ENCODE data around the gene MAG. TPM values are rescaled to one million over a fixed set of nuclear protein-coding genes. Genes with fewer than 3 reads are reported as not detected.

Gene MAG
- total and polyA plus RNA-seq, 2 of the 8 experiments (the other 6 are each of a cell fraction or from before 2014, with no cell fraction given), result 0.20 to 1.3 TPM

- no peak for DNase-seq (ENCODE audit: low read depth in 1 of 2, low spot score in 2 of 2)
- no peak overlapping the region for H3K27ac ChIP-seq (ENCODE audit: low read depth, low read length)
- CTCF ChIA-PET (ENCODE audit: partially characterized antibody), result interaction anchor here (1.1 to 1.4 kb wide), 2 partner anchors 16 to 20 kb away, joined by 4 read pairs; no protein-coding TSS in a partner anchor
These were observed 1.8 kb downstream of the MAG start for GRCh38 chr19:35293808-35294207.

More at GRCh38 chr19:35293808-35294207, 1.8 kb downstream of the MAG start:
- Histone ChIP-seq H3K23me2 (ENCODE audit: low read depth, low read length) (peaks cover 23% of the 10 kb centered on the region; the same call in 1 of the 2 replicates), H2BK120ac (replicated peaks; ENCODE audit: low read depth, low read length) (no peak overlapping the region), H3K4me1 (replicated peaks in 1 of 4; ENCODE audit: control insufficient read depth in 3 of 4, insufficient read depth in 4 of 4, low read length in 3 of 4) (peaks cover 0 to 24% (median 10%) of the 10 kb centered on the region in 4 experiments; a peak in 6 of 7 replicates), H3K14ac (ENCODE audit: insufficient read length) (no peak overlapping the region), H3K23ac (ENCODE audit: insufficient read length) (no peak overlapping the region), H3K36me3 (ENCODE audit: control insufficient read depth in 2 of 4, insufficient read depth in 4 of 4, low read length in 3 of 4) (no peaks in the 10 kb centered on the region; a peak in 1 of 8 replicates), H3K4me3 (ENCODE audit: extremely low read depth in 1 of 4, insufficient read depth in 2 of 4, low read depth in 3 of 4, low read length in 4 of 4) (no peak overlapping the region), H4K20me1 (replicated peaks in 1 of 2; ENCODE audit: control insufficient read depth in 1 of 2, insufficient read depth in 2 of 2, low read length in 2 of 2) (peaks cover 0 to 19% of the 10 kb centered on the region in 2 experiments), H2BK15ac (ENCODE audit: low read length) (no peak overlapping the region), H3K9ac (replicated peaks in 1 of 4; ENCODE audit: extremely low read depth in 1 of 4, low read depth in 3 of 4, low read length in 3 of 4) (no peak overlapping the region), H3K9me3 (ENCODE audit: insufficient read depth in 2 of 2, low read depth in 1 of 2, low read length in 1 of 2) (no peaks in the 10 kb centered on the region; a peak in 1 of 4 replicates), H3K56ac (replicated peaks; ENCODE audit: insufficient read length, low read depth, low read length) (no peak overlapping the region), H3K79me1 (ENCODE audit: low read depth, low read length) (peaks cover 2% of the 10 kb centered on the region; the same call in 1 of the 2 replicates), H2BK5ac (ENCODE audit: low read depth, low read length) (no peak overlapping the region), H4K5ac (ENCODE audit: insufficient read length, low read depth, low read length) (no peak overlapping the region), H2AFZ (ENCODE audit: low read length) (no peak overlapping the region), H3K4me2 (ENCODE audit: insufficient read depth in 1 of 2, low read depth in 2 of 2, low read length in 2 of 2) (no peak overlapping the region), H3K18ac (ENCODE audit: extremely low read depth, low read length) (no peak overlapping the region), H2BK12ac (ENCODE audit: low read depth, low read length) (peak overlapping the region; percentile 52; the same call in 1 of the 2 replicates), H2AK5ac (ENCODE audit: low read depth, low read length) (no peak overlapping the region), H2BK20ac (ENCODE audit: low read length) (0 out of 2 replicates have a peak overlapping the region, but pooled peaks have one; percentile 55), H3K27me3 (replicated peaks in 1 of 4; ENCODE audit: control insufficient read depth in 3 of 4, extremely low read depth in 1 of 4, insufficient read depth in 3 of 4, low read length in 3 of 4) (peaks cover 0 to 12% (median 2%) of the 10 kb centered on the region in 4 experiments; a peak in 2 of 7 replicates), H3K79me2 (ENCODE audit: control insufficient read depth in 1 of 2, insufficient read depth in 2 of 2, low read length in 2 of 2) (no peaks in the 10 kb centered on the region), H4K91ac (replicated peaks; ENCODE audit: insufficient read length, low read length) (no peak overlapping the region), H3K4ac (replicated peaks; ENCODE audit: insufficient read length, low read depth, low read length) (no peak overlapping the region), H4K8ac (ENCODE audit: extremely low read depth, insufficient read depth, low read length) (peak overlapping the region; percentile 69; the same call in 1 of the 2 replicates)
- 75% methylated on average over 9 of the region's 17 CpGs; no CpG with 5 or more reads in 1 of the 2 experiments for WGBS, 2 experiments (ENCODE audit: extremely low coverage in 1 of 2, insufficient coverage in 1 of 2, insufficient read length in 1 of 2, insufficient replicate concordance in 2 of 2, low coverage in 1 of 2, low lambda C conversion rate in 2 of 2, missing lambda C conversion rate in 1 of 2)
- peak; percentile 57 for TF ChIP-seq MAX (IDR thresholded peaks at IDR 0.05)
- no peak for TF ChIP-seq TAF7 (optimal IDR thresholded peaks at IDR 0.05; ENCODE audit: borderline replicate concordance, low read depth, low read length)
- TF ChIP-seq E2F6 (IDR thresholded peaks at IDR 0.05), result peak; percentile 72; the same call in 1 of the 2 replicates
- TF ChIP-seq TEAD4 (IDR thresholded peaks at IDR 0.05; ENCODE audit: low read depth, low read length), result peak; percentile 70; the same call in 1 of the 2 replicates
- TF ChIP-seq RNF2 (IDR thresholded peaks at IDR 0.05; ENCODE audit: borderline replicate concordance, low read depth, low read length, missing control alignments, poor library complexity, severe bottlenecking), result no peak
- no peak for FAIRE-seq
- POLR2A ChIA-PET (ENCODE audit: partially characterized antibody), result interaction anchor here (0.9 to 1.3 kb wide), 4 partner anchors 9 to 42 kb away, joined by 3 read pairs; no protein-coding TSS in a partner anchor

Data from H1 (cell line).